Thyroid gland (tissue), 4 donors: Measurements from ENCODE around the gene ZNF576.

Experiments used
- POLR2A ChIP-seq, 2 donors: fragments of 450-650 bp; IDR thresholded peaks; one replicate each; pipeline ENCODE4 v1.6.1; 2017; ENCODE audit warnings: antibody characterized with exemption in 2 of 2, mild to moderate bottlenecking in 2 of 2, moderate library complexity in 1 of 2
- TF ChIP-seq, protein P1 (sequence below), 6 experiments: fragments of 200-600 bp in 3 of 6; fragments of 450-650 bp in 3 of 6; sonication (generic) in 3 of 6; IDR thresholded peaks; one replicate each; pipeline ENCODE4 v1.5.1; 2016 to 2019; ENCODE audit warnings: antibody characterized with exemption in 6 of 6, mild to moderate bottlenecking in 2 of 6, inconsistent platforms in 1 of 6, moderate library complexity in 1 of 6

- TF ChIP-seq, protein P1, sequence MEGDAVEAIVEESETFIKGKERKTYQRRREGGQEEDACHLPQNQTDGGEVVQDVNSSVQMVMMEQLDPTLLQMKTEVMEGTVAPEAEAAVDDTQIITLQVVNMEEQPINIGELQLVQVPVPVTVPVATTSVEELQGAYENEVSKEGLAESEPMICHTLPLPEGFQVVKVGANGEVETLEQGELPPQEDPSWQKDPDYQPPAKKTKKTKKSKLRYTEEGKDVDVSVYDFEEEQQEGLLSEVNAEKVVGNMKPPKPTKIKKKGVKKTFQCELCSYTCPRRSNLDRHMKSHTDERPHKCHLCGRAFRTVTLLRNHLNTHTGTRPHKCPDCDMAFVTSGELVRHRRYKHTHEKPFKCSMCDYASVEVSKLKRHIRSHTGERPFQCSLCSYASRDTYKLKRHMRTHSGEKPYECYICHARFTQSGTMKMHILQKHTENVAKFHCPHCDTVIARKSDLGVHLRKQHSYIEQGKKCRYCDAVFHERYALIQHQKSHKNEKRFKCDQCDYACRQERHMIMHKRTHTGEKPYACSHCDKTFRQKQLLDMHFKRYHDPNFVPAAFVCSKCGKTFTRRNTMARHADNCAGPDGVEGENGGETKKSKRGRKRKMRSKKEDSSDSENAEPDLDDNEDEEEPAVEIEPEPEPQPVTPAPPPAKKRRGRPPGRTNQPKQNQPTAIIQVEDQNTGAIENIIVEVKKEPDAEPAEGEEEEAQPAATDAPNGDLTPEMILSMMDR (IDR thresholded peaks at IDR 0.05), result no peak
- no peak for TF ChIP-seq POLR2A (IDR thresholded peaks at IDR 0.05)
These were observed 15.4 kb downstream of the ZNF576 start, which contains the start of gene SRRM5 for GRCh38 chr19:43611788-43612187.
